Endometrial microvascular endothelial cells (primary cell): ENCODE results near the gene CD7. TPM values are rescaled to one million over a fixed set of nuclear protein-coding genes. Genes with fewer than 3 reads are reported as not detected.

Experiments used
- in situ Hi-C: cut with HindIII; loops from 2 replicates; pipeline ENCODE4 v1.10.0; 2017; ENCODE audit warnings: low sequenced_read_pairs, low pct_unique_long_range_greater_than_20kb; ENCODE audit errors: inconsistent ontology term
- total RNA-seq: library from RNA; depleted of rRNA; stranded (reverse); fragments of >200 nt; gene quantifications from one replicate; pipeline ENCODE4 v1.2.3, GENCODE V29; 2015; ENCODE audit errors: inconsistent ontology term

The CD7 gene
- total RNA-seq, 1 donor from 2014 or later = not detected

- in situ Hi-C loops = no loop called here
These were observed 25.7 kb downstream of the CD7 start for GRCh38 chr17:82291582-82292250.

DNA sequence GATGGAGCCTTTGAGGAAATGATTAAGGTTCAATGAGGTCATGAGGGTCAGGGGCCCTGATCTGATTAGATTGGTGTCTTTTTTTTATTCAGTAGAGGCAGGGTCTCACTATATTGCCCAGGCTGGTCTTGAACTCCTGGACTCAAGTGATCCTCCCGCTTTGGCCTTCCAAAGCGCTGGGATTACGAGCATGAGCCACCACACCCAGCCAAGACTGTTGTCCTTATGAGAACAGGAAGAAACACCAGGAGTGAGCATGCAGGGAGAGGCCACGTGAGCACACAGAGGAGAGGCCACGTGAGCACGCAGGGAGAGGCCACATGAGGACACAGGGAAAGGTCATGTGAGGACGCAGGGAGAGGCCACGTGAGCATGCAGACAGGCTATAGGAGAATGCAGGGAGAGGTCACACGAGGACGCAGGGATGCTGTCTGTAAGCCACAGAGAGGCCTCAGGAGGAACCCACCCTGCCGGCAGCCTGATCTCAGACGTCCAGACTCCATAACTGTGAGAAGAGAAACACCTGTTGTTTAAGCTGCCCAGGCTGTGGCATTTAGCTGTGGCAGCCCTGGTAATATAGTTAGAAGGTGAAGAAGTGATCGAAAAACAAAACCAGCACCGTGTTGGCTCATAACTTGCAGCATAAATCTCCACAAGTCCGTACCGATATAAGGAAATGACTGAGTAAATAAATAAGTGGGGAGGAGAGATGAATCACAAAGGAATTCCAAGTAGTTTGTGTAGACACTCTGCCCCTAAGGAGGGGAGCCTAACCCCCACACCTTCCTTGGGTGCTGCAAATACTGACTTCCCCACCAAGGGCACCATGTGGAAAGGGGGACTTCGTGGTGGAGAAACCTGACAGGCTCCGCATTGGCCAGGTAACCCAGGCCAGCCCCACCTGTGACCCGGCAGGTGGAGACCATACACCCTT, 29.3 kb downstream of the CD7 start:
- in situ Hi-C loops = no loop called here

GRCh38 chr17:82287013-82287867, 30.2 kb downstream of the CD7 start:
- in situ Hi-C loops = no loop called here

GRCh38 chr17:82285141-82285540, 32.3 kb downstream of the CD7 start:
- in situ Hi-C loops = no loop called here

- in situ Hi-C loops = no loop called here
These were observed 34.1 kb downstream of the CD7 start for GRCh38 chr17:82283208-82283749.

- in situ Hi-C loops = no loop called here
These were observed 34.9 kb downstream of the CD7 start for GRCh38 chr17:82282239-82283207.

GRCh38 chr17:82281502-82282238, 35.7 kb downstream of the CD7 start:
- in situ Hi-C loops = no loop called here

DNA sequence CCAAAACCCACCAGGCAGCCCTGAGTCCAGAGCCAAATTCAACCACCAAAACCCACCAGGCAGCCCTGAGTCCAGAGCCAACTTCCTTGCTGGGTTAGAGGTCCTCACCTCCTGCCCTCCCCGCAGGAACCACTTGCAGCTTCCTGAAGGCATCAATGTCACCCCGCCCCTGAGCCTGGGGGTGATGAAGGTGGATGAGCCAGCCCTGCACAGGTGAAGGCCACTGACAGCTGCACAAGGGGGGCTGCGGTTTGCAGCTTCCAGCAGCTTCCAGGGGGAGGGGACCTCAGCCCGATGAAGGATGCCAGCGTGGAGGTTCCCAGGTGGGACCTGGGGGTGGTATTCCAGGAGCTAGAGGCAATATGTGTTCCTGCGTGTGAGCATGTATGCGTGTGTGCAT, 36.3 kb downstream of the CD7 start:
- in situ Hi-C loops = no loop called here

- in situ Hi-C loops = no loop called here
These were observed 36.9 kb downstream of the CD7 start for GRCh38 chr17:82280537-82280936.

DNA sequence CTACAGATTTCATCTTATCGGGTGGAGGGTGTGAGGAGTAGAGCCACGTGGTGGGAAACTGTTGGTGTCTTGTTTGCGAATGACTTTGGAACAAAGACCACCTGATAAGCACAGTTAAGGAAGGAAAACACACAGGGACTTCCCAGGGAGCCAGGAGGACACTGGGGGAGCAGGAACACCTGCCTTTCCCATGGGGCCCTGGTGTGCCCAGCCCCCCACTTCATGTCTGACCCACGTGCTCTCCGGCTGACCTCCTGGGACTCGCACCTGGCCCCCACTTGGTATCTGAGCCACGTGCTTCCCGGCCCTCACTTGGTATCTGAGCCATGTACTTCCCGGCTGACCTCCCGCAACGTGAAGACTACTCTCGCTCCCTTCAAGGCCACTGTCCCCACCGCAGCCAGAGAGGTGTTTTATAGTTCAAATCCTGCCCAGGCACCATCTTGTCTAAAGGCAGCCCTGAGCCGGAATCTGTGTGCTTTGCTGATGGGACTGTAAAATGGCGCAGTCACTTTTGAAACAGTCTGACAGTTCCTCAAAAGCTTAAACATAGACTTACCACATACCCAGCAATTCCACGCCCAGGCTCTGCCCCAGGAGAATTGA, 38.5 kb downstream of the CD7 start:
- in situ Hi-C loops = no loop called here

- in situ Hi-C loops = no loop called here
These were observed 39.1 kb downstream of the CD7 start for GRCh38 chr17:82278308-82278707.

DNA sequence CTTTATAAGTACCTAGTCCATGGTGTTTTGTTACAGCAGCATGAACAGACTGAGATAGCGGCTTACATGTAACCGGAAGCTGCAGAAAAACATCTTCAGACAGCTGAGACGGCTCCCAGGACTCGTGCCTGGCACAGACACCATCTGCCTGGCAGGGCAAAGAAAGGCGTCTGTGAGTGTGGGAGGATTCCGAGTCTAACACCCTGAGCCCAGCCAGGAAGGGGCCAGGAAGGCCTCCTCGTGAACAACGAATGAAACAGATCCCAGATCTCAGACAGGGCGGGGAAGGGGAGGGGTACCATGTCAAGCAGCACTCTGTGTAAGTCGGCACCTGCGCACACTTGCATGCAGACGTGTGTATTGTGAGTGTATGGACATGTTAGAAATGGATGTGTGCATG, 39.6 kb downstream of the CD7 start:
- in situ Hi-C loops = no loop called here

DNA sequence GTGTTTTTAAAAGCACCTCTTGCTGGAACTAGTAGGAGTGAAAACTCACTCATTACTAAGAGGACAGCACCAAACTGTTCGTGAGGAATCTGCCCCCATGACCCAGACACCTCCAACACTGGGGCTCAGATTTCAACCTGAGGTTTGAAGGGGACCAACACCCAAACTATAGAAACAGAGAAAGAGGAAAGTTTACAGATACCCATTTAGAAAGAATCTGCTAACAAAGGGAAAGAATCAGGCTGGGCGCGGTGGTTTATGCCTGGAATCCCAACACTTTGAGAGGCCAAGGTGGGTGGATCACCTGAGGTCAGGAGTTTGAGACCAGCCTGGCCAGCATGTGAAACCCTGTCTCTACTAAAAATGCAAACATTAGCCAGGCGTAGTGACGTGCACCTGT, 40.5 kb downstream of the CD7 start:
- in situ Hi-C loops = no loop called here

- in situ Hi-C loops = no loop called here
These were observed 42.1 kb downstream of the CD7 start for GRCh38 chr17:82275326-82275725.

DNA sequence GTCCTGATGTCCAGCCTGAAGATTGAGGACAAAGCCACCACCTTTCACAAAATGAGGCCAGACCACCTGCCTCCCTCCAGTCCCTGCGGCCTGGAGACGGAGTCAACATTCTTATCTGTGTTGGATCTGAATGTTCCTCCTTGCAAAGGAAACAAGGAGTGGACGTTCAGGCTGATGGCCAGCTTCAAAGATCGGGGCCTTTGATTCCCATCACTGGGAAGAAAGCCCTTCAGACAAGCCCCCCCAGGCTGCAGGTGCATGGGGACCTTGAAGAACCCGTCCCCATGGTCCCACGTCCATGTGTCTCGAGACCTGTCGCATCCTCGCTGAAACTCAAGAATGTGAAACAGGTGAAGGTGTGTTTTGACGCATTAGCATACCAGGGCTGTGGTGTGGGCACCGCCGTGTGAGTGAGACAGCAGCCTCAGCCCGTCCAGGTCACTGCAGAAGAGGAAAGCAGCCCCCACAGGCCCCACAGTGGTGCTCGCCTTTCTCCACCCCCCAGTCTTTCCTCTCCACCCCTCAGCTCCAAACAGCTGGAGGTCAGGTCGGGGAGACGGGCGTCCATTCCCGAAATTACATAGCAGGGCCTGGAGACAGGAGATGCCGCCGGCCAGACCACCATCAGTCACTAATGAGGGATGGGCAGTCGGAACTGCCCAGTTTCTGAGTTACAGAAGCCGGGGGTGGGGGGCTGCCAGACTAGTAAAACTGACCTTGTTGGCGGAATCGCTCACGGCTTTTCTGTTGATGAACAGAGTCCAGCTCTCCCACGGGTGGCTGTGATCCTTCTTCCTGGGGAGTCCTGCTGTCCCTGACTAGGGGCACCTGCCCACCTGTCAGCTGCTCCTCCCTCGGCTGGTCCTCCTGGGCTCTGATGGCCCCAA, 43.0 kb downstream of the CD7 start:
- in situ Hi-C loops = no loop called here
